ENCODE results near the gene TLR8. TPM values are rescaled to one million over a fixed set of nuclear protein-coding genes. Genes with fewer than 3 reads are reported as not detected.
"Not testable (repeated sequence)": the region's sequence is repeated elsewhere in the genome, so short reads cannot be mapped to it uniquely, and the experiment has no call there.

The TLR8 gene
- polyA plus RNA-seq, 1 of the 3 experiments (the other 2 are of a cell fraction), result not detected

- Histone ChIP-seq H3F3A (replicated peaks; ENCODE audit: insufficient read depth) (peaks cover 22% of the 10 kb centered on the region), H3K9me3 (no peaks in the 10 kb centered on the region), H3K27ac (ENCODE audit: low read depth in 2 of 2, low read length in 1 of 2) (no peak overlapping the region), H3K4me3 (ENCODE audit: low read depth in 2 of 2, low read length in 1 of 2) (no peak overlapping the region), H3K27me3 (ENCODE audit: insufficient read depth) (no peaks in the 10 kb centered on the region), H3K9me2 (no peaks in the 10 kb centered on the region), H3K4me1 (ENCODE audit: control insufficient read depth in 1 of 2, insufficient read depth in 2 of 2, low read depth in 1 of 2, low read length in 1 of 2) (peaks cover 0 to 6% of the 10 kb centered on the region in 2 experiments; a peak in 3 of 4 replicates), H3K79me2 (ENCODE audit: insufficient read depth) (no peaks in the 10 kb centered on the region), H3K36me3 (replicated peaks in 1 of 2; ENCODE audit: control insufficient read depth in 1 of 2, insufficient read depth in 2 of 2, low read length in 1 of 2) (no peaks in the 10 kb centered on the region), H4K20me1 (ENCODE audit: insufficient read depth) (no peaks in the 10 kb centered on the region), H2AFZ (ENCODE audit: low read depth) (peak overlapping the region; percentile 72), H3K4me2 (no peak overlapping the region), H3K9ac (no peak overlapping the region)
- DNase-seq, result no peak
- no peak for TF ChIP-seq IRF3 (IDR thresholded peaks at IDR 0.05; ENCODE audit: low read depth, low read length)
- peak; percentile 27 for TF ChIP-seq CTCF (IDR thresholded peaks at IDR 0.05)
- no peak for TF ChIP-seq JUND (IDR thresholded peaks at IDR 0.05)
- no peak for TF ChIP-seq TCF12 (IDR thresholded peaks at IDR 0.05)
- no peak for TF ChIP-seq RAD21 (IDR thresholded peaks at IDR 0.05; ENCODE audit: low read length)
- CTCF ChIA-PET, result interaction anchor here (1.4 kb wide), 1 partner anchor 11 kb away, joined by 3 read pairs; no protein-coding TSS in a partner anchor
- POLR2A ChIA-PET, result no interaction called here
- WGBS (ENCODE audit: low lambda C conversion rate), result 60% methylated on average over 2 of the region's 2 CpGs
These were observed 54.8 kb downstream of the TLR8 start for GRCh38 chrX:12961196-12961718.

- no peak overlapping the region for H2AFZ ChIP-seq (ENCODE audit: low read depth)
- ChIA-PET CTCF (no interaction called here), POLR2A (no interaction called here)
- no peak for DNase-seq
- H3K27me3 ChIP-seq (ENCODE audit: insufficient read depth), result no peaks in the 10 kb centered on the region
- no peaks in the 10 kb centered on the region for H4K20me1 ChIP-seq (ENCODE audit: insufficient read depth)
- H3K9me3 ChIP-seq, result no peaks in the 10 kb centered on the region
- whole genome bisulfite sequencing (ENCODE audit: low lambda C conversion rate), result 61% methylated on average over 4 of the region's 4 CpGs
- H3K27ac ChIP-seq (ENCODE audit: low read depth in 2 of 2, low read length in 1 of 2), result no peak overlapping the region
- TF ChIP-seq CTCF (IDR thresholded peaks at IDR 0.05) (no peak), TAF1 (IDR thresholded peaks at IDR 0.05; ENCODE audit: borderline replicate concordance, low read depth, low read length) (no peak), RAD21 (IDR thresholded peaks at IDR 0.05; ENCODE audit: low read length) (no peak), CHD2 (IDR thresholded peaks at IDR 0.05; ENCODE audit: low read length, partially characterized antibody) (no peak), RCOR1 (IDR thresholded peaks at IDR 0.05; ENCODE audit: low read length) (no peak), EZH2phosphoT487 (IDR thresholded peaks at IDR 0.05; ENCODE audit: borderline replicate concordance, low read depth) (no peak), NFIC (IDR thresholded peaks at IDR 0.05; ENCODE audit: borderline replicate concordance) (no peak), EP300 (IDR thresholded peaks at IDR 0.05; ENCODE audit: borderline replicate concordance in 1 of 2, low read depth in 1 of 2, low read length in 1 of 2) (no peak), POLR2AphosphoS5 (IDR thresholded peaks at IDR 0.05; ENCODE audit: low read depth, low read length) (no peak), PBX3 (IDR thresholded peaks at IDR 0.05) (no peak), TEAD4 (IDR thresholded peaks at IDR 0.05; ENCODE audit: borderline replicate concordance, insufficient read depth) (no peak), SIN3A (IDR thresholded peaks at IDR 0.05; ENCODE audit: borderline replicate concordance, low read depth, low read length) (no peak)
- H3K36me3 ChIP-seq (replicated peaks in 1 of 2; ENCODE audit: control insufficient read depth in 1 of 2, insufficient read depth in 2 of 2, low read length in 1 of 2), result no peaks in the 10 kb centered on the region
- no peak overlapping the region for H3K4me3 ChIP-seq (ENCODE audit: low read depth in 2 of 2, low read length in 1 of 2)
- H3F3A ChIP-seq (replicated peaks; ENCODE audit: insufficient read depth), result peaks cover 15% of the 10 kb centered on the region
- H3K9me2 ChIP-seq, result no peaks in the 10 kb centered on the region
- H3K4me1 ChIP-seq (ENCODE audit: control insufficient read depth in 1 of 2, insufficient read depth in 2 of 2, low read depth in 1 of 2, low read length in 1 of 2), result no peaks in the 10 kb centered on the region; a peak in 1 of 4 replicates
- H3K79me2 ChIP-seq (ENCODE audit: insufficient read depth), result no peaks in the 10 kb centered on the region
- H3K4me2 ChIP-seq, result no peak overlapping the region
- no peak overlapping the region for H3K9ac ChIP-seq
These were observed 55.7 kb downstream of the TLR8 start for GRCh38 chrX:12962041-12962504.

- POLR2A ChIA-PET, result not testable (repeated sequence)
- no CpG with 5 or more reads among the region's 52 CpGs for WGBS (ENCODE audit: low lambda C conversion rate)
These were observed 56.9 kb downstream of the TLR8 start for GRCh38 chrX:12963210-12963850.

More at GRCh38 chrX:12963210-12963850, 56.9 kb downstream of the TLR8 start:
- H3K4me1 ChIP-seq (ENCODE audit: control insufficient read depth in 1 of 2, insufficient read depth in 2 of 2, low read depth in 1 of 2, low read length in 1 of 2); H3K36me3 ChIP-seq (replicated peaks in 1 of 2; ENCODE audit: control insufficient read depth in 1 of 2, insufficient read depth in 2 of 2, low read length in 1 of 2); H3K27me3 ChIP-seq (ENCODE audit: insufficient read depth); H3K9me3 ChIP-seq; H3K79me2 ChIP-seq (ENCODE audit: insufficient read depth); H3K4me3 ChIP-seq (ENCODE audit: low read depth in 2 of 2, low read length in 1 of 2); H3K4me2 ChIP-seq; H2AFZ ChIP-seq (ENCODE audit: low read depth); CTCF ChIA-PET; H3F3A ChIP-seq (replicated peaks; ENCODE audit: insufficient read depth); H3K9ac ChIP-seq; DNase-seq; H3K27ac ChIP-seq (ENCODE audit: low read depth in 2 of 2, low read length in 1 of 2); H4K20me1 ChIP-seq (ENCODE audit: insufficient read depth); H3K9me2 ChIP-seq: not testable (repeated sequence)

All from SK-N-SH (cell line).